Lower lobe of right lung (tissue), 2 donors: ENCODE measurements around the gene KLC4. TPM values are rescaled to one million over a fixed set of nuclear protein-coding genes. Genes with fewer than 3 reads are reported as not detected.

Experiments
- ATAC-seq, 2 donors: fragments of 200-7000 bp; cut with Tn5 transposase; one replicate each; pipeline ENCODE4 v1.9.1; 2020 to 2022; ENCODE audit warnings: mild to moderate bottlenecking in 2 of 2, moderate library complexity in 2 of 2
- DNase-seq: peaks from one replicate; pipeline ENCODE4 v3.0.0-alpha.2; 2020
- H3K27ac ChIP-seq: fragments of 200-600 bp; one replicate; pipeline ENCODE4 v1.8.0; 2022
- H3K27me3 ChIP-seq: fragments of 200-600 bp; one replicate; pipeline ENCODE4 v1.8.0; 2022; ENCODE audit warnings: low read depth
- H3K36me3 ChIP-seq: fragments of 200-600 bp; one replicate; pipeline ENCODE4 v1.8.0; 2022; ENCODE audit warnings: mild to moderate bottlenecking
- H3K4me1 ChIP-seq: fragments of 200-600 bp; one replicate; pipeline ENCODE4 v1.8.0; 2022
- H3K4me3 ChIP-seq: fragments of 200-600 bp; one replicate; pipeline ENCODE4 v1.8.0; 2022; ENCODE audit warnings: mild to moderate bottlenecking
- H3K9me3 ChIP-seq: fragments of 200-600 bp; one replicate; pipeline ENCODE4 v1.8.0; 2022
- intact Hi-C: fragments of 100-400 bp; cut with DNase I; formaldehyde crosslinking; loops from one replicate; pipeline ENCODE4 v1.11.0; 2022
- total RNA-seq: library from RNA; stranded (reverse); fragmentation: NEBNext Ultra II Directional; extraction: Animal tissue kit (Norgen Biotek cat#: 25700); gene quantifications from one replicate; pipeline ENCODE4 v1.2.1, GENCODE V29; 2021
- TF ChIP-seq, protein P1 (sequence below): fragments of 200-600 bp; IDR thresholded peaks from one replicate; pipeline ENCODE4 v1.8.0; 2022; ENCODE audit warnings: antibody characterized with exemption, mild to moderate bottlenecking
- donor health status: DM: no; HTN: yes; CAD: no; lungs with severe emphysema.

Gene KLC4
- total RNA-seq, 1 donor from 2014 or later, result 45.2 TPM

GRCh38 chr6:43020847-43021246 is 38.6 kb upstream of the KLC4 start:
- peaks cover 39% of the 10 kb centered on the region for H3K4me1 ChIP-seq
- ATAC-seq (peak; percentile 4 to 10), DNase-seq (no peak)
- H3K36me3 ChIP-seq, result peaks cover 50% of the 10 kb centered on the region
- H3K9me3 ChIP-seq, result no peaks in the 10 kb centered on the region
- intact Hi-C loops, result no loop called here
- peak overlapping the region; percentile 89 for H3K27ac ChIP-seq
- TF ChIP-seq, protein P1, sequence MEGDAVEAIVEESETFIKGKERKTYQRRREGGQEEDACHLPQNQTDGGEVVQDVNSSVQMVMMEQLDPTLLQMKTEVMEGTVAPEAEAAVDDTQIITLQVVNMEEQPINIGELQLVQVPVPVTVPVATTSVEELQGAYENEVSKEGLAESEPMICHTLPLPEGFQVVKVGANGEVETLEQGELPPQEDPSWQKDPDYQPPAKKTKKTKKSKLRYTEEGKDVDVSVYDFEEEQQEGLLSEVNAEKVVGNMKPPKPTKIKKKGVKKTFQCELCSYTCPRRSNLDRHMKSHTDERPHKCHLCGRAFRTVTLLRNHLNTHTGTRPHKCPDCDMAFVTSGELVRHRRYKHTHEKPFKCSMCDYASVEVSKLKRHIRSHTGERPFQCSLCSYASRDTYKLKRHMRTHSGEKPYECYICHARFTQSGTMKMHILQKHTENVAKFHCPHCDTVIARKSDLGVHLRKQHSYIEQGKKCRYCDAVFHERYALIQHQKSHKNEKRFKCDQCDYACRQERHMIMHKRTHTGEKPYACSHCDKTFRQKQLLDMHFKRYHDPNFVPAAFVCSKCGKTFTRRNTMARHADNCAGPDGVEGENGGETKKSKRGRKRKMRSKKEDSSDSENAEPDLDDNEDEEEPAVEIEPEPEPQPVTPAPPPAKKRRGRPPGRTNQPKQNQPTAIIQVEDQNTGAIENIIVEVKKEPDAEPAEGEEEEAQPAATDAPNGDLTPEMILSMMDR, result no peak
- no peaks in the 10 kb centered on the region for H3K27me3 ChIP-seq
- peak overlapping the region; percentile 99 for H3K4me3 ChIP-seq

DNA sequence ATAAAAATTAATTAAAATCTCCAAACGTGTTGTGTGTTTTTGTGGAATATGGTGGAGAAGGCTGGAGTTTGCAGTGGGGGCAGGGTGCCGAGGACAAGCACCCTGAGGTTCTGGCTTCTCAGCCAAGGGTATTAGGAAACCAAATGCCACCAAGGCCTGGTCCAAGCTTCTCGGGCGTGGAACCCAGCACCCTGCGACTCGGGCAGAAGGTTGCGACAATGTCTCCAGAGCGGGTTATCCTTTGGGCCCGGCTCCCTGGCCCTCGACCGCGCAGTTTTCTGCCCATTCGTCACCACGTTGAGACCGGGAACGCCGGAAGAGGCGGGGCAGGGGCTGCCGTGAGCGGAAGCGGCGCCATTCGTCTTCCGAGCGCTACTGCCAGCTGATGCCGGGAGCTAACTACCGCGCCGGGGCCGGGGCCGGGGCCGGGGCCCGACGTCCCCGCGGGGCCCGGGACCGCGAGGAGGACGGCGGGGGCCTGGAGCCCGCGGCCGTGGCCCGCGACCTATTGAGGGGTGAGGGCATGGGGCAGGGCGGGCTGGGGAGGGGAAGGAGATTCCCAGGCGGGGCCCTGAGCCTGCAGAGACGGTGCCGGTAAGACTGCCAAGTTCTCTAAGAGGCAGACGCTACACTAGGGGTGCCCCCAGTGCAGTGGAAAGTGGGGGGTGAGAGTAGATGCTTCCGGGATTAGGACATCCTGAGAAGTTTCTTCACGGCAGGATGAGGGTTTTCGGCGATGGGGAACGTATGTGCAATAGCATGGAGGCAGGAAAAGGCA is 38.0 kb upstream of the KLC4 start, which contains the start of gene RRP36:
Gene RRP36 (plus strand): TSS at position 354 of the 778 bp plus-strand sequence. CDS start 32 bp downstream, at position 386.
- Histone ChIP-seq H3K27ac (peak within 1 kb of the TSS; percentile 89), H3K36me3 (peaks cover 56% of the 10 kb centered on the region), H3K9me3 (no peaks in the 10 kb centered on the region), H3K27me3 (no peaks in the 10 kb centered on the region), H3K4me1 (peaks cover 33% of the 10 kb centered on the region), H3K4me3 (peak within 1 kb of the TSS; percentile 99)
- intact Hi-C loops, result no loop called here
- DNase-seq, result peak; percentile 91
- peak; percentile 88 to 97 for ATAC-seq
- TF ChIP-seq, protein P1, result no peak

DNA sequence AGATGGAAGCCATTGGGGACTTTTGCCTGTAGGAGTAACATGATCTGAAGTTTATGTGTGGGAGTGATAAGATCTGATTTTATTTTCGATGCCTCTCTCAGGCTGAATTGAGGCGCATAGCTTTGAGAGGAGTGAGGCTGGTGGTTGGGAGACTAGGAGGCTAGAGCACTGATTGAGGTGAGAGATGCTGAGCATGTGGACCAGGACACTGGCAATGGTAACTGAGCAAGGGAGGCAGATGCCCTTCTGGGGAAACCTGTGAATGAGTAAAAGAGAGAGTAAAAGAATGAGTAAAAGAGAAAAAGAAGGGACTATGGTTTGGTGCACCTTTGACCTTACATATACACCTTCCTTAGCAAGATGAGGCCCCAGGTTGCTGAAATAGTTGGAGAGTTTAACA is 35.0 kb upstream of the KLC4 start:
- intact Hi-C loops, result no loop called here

DNA sequence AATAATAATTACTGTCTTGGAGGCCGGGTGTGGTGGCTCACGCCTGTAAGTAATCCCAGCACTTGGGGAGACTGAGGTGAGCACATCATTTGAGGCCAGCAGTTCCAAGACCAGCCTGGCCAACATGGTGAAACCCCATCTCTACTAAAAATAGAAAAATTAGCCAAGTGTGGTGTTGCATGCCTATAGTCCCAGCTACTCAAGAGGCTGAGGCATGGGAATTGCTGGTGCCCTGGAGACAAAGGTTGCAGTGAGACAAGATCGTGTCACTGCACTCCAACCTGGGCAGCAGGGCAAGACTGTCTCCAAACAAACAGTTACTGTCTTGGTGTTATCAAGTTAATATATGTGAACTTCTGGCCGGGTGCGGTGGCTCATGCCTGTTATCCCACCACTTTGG is 33.1 kb upstream of the KLC4 start:
- peaks cover 69% of the 10 kb centered on the region for H3K36me3 ChIP-seq
- H3K4me1 ChIP-seq, result peaks cover 14% of the 10 kb centered on the region
- no peak overlapping the region for H3K27ac ChIP-seq
- H3K4me3 ChIP-seq, result no peak overlapping the region
- TF ChIP-seq, protein P1, result no peak
- H3K27me3 ChIP-seq, result no peaks in the 10 kb centered on the region
- no peaks in the 10 kb centered on the region for H3K9me3 ChIP-seq
- intact Hi-C loops, result no loop called here
- no peak for DNase-seq
- ATAC-seq, result no peak

More for the DNA sequence above, 35.0 kb upstream of the KLC4 start:
- no peak for DNase-seq
- H3K4me1 ChIP-seq, result peaks cover 23% of the 10 kb centered on the region
- TF ChIP-seq, protein P1, result no peak
- no peaks in the 10 kb centered on the region for H3K27me3 ChIP-seq
- no peaks in the 10 kb centered on the region for H3K9me3 ChIP-seq
- no peak overlapping the region for H3K4me3 ChIP-seq
- peaks cover 61% of the 10 kb centered on the region for H3K36me3 ChIP-seq
- no peak overlapping the region for H3K27ac ChIP-seq
- no peak for ATAC-seq

DNA sequence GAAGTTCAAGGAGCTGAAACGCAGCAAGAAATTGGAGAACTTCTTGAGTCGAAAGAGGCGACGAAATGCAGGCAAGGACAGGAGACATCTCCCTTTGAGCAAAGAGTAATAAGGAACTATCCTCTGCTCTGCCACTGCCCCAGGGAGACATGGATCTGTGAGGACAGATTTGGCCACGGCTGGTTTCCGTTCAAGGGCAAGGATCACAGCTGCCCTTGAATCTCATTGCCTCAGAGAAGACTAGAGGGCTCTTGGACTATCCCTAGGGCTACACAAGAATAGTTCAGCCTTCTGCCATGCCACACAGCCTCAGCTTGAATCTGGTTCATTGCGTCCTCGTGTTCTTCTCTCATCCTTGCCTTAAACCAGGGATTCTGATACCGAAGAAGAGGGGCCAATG is 30.3 kb upstream of the KLC4 start:
- ATAC-seq, result no peak
- H3K9me3 ChIP-seq, result no peaks in the 10 kb centered on the region
- TF ChIP-seq, protein P1, result no peak
- no peak overlapping the region for H3K27ac ChIP-seq
- DNase-seq, result no peak
- no peak overlapping the region for H3K4me3 ChIP-seq
- H3K27me3 ChIP-seq, result no peaks in the 10 kb centered on the region
- H3K36me3 ChIP-seq, result peaks cover 93% of the 10 kb centered on the region
- H3K4me1 ChIP-seq, result no peaks in the 10 kb centered on the region
- intact Hi-C loops, result no loop called here
